Measurements from ENCODE around the gene FAM111A.

DNA sequence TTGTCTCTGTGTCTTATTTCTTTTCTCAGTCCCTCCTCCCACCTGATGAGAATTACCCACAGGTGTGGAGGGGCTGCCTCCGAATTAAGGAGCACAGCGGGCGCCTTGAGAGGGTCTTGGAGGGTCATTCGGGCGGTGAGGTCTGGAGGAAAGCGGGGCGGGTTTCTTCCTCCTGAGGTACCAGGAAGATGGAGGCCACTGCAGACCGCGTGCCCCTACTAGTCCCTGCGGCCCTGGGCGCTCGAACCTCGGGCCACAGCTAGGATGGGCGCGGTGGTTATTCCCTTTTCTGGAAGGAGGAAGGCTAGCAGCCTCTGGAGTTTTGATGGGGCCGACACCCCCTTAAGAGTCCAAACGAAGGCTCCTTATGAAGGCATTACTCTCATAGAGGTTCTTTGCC lies 5.5 kb upstream of the FAM111A start:
- TF ChIP-seq, protein P1, sequence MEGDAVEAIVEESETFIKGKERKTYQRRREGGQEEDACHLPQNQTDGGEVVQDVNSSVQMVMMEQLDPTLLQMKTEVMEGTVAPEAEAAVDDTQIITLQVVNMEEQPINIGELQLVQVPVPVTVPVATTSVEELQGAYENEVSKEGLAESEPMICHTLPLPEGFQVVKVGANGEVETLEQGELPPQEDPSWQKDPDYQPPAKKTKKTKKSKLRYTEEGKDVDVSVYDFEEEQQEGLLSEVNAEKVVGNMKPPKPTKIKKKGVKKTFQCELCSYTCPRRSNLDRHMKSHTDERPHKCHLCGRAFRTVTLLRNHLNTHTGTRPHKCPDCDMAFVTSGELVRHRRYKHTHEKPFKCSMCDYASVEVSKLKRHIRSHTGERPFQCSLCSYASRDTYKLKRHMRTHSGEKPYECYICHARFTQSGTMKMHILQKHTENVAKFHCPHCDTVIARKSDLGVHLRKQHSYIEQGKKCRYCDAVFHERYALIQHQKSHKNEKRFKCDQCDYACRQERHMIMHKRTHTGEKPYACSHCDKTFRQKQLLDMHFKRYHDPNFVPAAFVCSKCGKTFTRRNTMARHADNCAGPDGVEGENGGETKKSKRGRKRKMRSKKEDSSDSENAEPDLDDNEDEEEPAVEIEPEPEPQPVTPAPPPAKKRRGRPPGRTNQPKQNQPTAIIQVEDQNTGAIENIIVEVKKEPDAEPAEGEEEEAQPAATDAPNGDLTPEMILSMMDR (IDR thresholded peaks at IDR 0.05) = no peak
- no peak for TF ChIP-seq POLR2A (IDR thresholded peaks at IDR 0.05)

Data from uterus (tissue), 2 donors.